SK-N-SH (cell line): ENCODE data around the gene KIF13A. TPM values are rescaled to one million over a fixed set of nuclear protein-coding genes. Genes with fewer than 3 reads are reported as not detected.

ENCODE experiments used
- CTCF ChIA-PET: fragments of 300-600, 350-600 bp; formaldehyde crosslinking; extraction: SDS; loops from one replicate; lab custom pipeline; 2021; lab: Yijun Ruan, JAX
- POLR2A ChIA-PET: fragments of 350-600 bp; sonication (Branson Sonifier 250); formaldehyde crosslinking; extraction: SDS; loops from one replicate; lab custom pipeline; 2020; ENCODE audit warnings: antibody characterized with exemption, inconsistent platforms; lab: Yijun Ruan, JAX
- DNase-seq: peaks from one replicate; pipeline ENCODE4 v3.0.0; 2012
- H2AFZ ChIP-seq: fragments of 200-600 bp; sonication (generic); 2 replicates; pipeline ENCODE4 v1.8.1; 2016; ENCODE audit warnings: antibody characterized with exemption, mild to moderate bottlenecking, low read depth
- H3F3A ChIP-seq: fragments of 200-600 bp; sonication (generic); replicated peaks from 2 replicates; pipeline ENCODE3; 2016; ENCODE audit warnings: antibody characterized with exemption, mild to moderate bottlenecking; ENCODE audit not compliant: insufficient read depth
- H3K27ac ChIP-seq, 2 experiments: fragments of 200-500 bp in 1 of 2; fragments of 200-600 bp in 1 of 2; sonication (Bioruptor generic) in 1 of 2; sonication (generic), shearing (Covaris generic) in 1 of 2; 2 replicates each; pipeline versions ENCODE4 v1.5.1 to v1.6.1; 2014 to 2016; ENCODE audit warnings: low read depth in 2 of 2, inconsistent platforms in 1 of 2, low read length in 1 of 2, mild to moderate bottlenecking in 1 of 2, mixed read lengths in 1 of 2
- H3K27me3 ChIP-seq: fragments of 200-600 bp; sonication (generic), shearing (Covaris generic); 2 replicates; pipeline ENCODE4 v1.6.1; 2016; ENCODE audit warnings: mixed run types; ENCODE audit not compliant: insufficient read depth
- H3K36me3 ChIP-seq, 2 experiments: fragments of 200-500 bp in 1 of 2; fragments of 200-600 bp in 1 of 2; sonication (Bioruptor generic) in 1 of 2; sonication (generic) in 1 of 2; replicated peaks in 1 of 2; 2 replicates each; pipeline versions ENCODE3 to v1.5.1; 2014 to 2016; ENCODE audit warnings: low read length in 1 of 2, mild to moderate bottlenecking in 1 of 2; ENCODE audit not compliant: insufficient read depth in 2 of 2, control insufficient read depth in 1 of 2
- H3K4me1 ChIP-seq, 2 experiments: fragments of 200-500 bp in 1 of 2; fragments of 200-600 bp in 1 of 2; sonication (Bioruptor generic) in 1 of 2; sonication (generic), shearing (Covaris generic) in 1 of 2; 2 replicates each; pipeline versions ENCODE4 v1.5.1 to v1.6.1; 2014 to 2016; ENCODE audit warnings: low read depth in 1 of 2, low read length in 1 of 2, mixed run types in 1 of 2; ENCODE audit not compliant: insufficient read depth in 2 of 2, control insufficient read depth in 1 of 2
- H3K4me2 ChIP-seq: fragments of 200-600 bp; sonication (generic), shearing (Covaris generic); 2 replicates; pipeline ENCODE4 v1.6.1; 2017; ENCODE audit warnings: mixed run types
- H3K4me3 ChIP-seq, 2 experiments: fragments of 200-500 bp in 1 of 2; fragments of 200-600 bp in 1 of 2; sonication (Bioruptor generic) in 1 of 2; sonication (generic), shearing (Covaris generic) in 1 of 2; 2 replicates each; pipeline versions ENCODE4 v1.5.1 to v1.8.1; 2014 to 2016; ENCODE audit warnings: low read depth in 2 of 2, inconsistent platforms in 1 of 2, low read length in 1 of 2, mild to moderate bottlenecking in 1 of 2, mixed read lengths in 1 of 2, moderate library complexity in 1 of 2
- H3K79me2 ChIP-seq: fragments of 200-600 bp; sonication (generic); 2 replicates; pipeline ENCODE4 v1.8.1; 2017; ENCODE audit warnings: mild to moderate bottlenecking; ENCODE audit not compliant: insufficient read depth
- H3K9ac ChIP-seq: fragments of 200-600 bp; sonication (generic); 2 replicates; pipeline ENCODE4 v1.6.1; 2017; ENCODE audit warnings: mixed run types
- H3K9me2 ChIP-seq: fragments of 200-600 bp; sonication (generic); 2 replicates; pipeline ENCODE4 v1.6.1; 2017; ENCODE audit warnings: mixed run types
- H3K9me3 ChIP-seq: fragments of 200-600 bp; sonication (generic); 2 replicates; pipeline ENCODE4 v1.6.1; 2017; ENCODE audit warnings: mixed run types, mild to moderate bottlenecking, moderate library complexity
- H4K20me1 ChIP-seq: fragments of 200-600 bp; sonication (generic); 2 replicates; pipeline ENCODE4 v1.6.1; 2017; ENCODE audit warnings: mild to moderate bottlenecking, mixed run types; ENCODE audit not compliant: insufficient read depth
- EP300 ChIP-seq, 2 experiments: IDR thresholded peaks; 2 replicates each; pipeline versions ENCODE4 v1.4.0 to v1.6.1; 2012; ENCODE audit warnings: borderline replicate concordance in 1 of 2, low read depth in 1 of 2, low read length in 1 of 2
- FOXJ3 ChIP-seq: sonication (generic); formaldehyde crosslinking; IDR thresholded peaks from 2 replicates; pipeline ENCODE4 v1.5.1; 2020; ENCODE audit warnings: mild to moderate bottlenecking, missing genetic modification reagents
- GABPA ChIP-seq: IDR thresholded peaks from 2 replicates; pipeline ENCODE4 v1.4.0; 2012; ENCODE audit warnings: low read depth, mild to moderate bottlenecking
- JUND ChIP-seq: IDR thresholded peaks from 2 replicates; pipeline ENCODE4 v1.4.0; 2012
- MEF2A ChIP-seq: IDR thresholded peaks from 2 replicates; pipeline ENCODE4 v1.4.0; 2012; ENCODE audit warnings: low read depth, borderline replicate concordance
- RAD21 ChIP-seq: IDR thresholded peaks from 2 replicates; pipeline ENCODE4 v1.6.1; 2012; ENCODE audit warnings: mild to moderate bottlenecking, low read length
- RFX5 ChIP-seq: IDR thresholded peaks from 2 replicates; pipeline ENCODE4 v1.6.1; 2012; ENCODE audit warnings: mild to moderate bottlenecking, improper control_type of control experiment, low read length
- SIN3A ChIP-seq: IDR thresholded peaks from 2 replicates; pipeline ENCODE4 v1.6.1; 2012; ENCODE audit warnings: low read depth, mild to moderate bottlenecking, low read length, moderate library complexity, borderline replicate concordance
- TEAD4 ChIP-seq: IDR thresholded peaks from 2 replicates; pipeline ENCODE4 v1.4.0; 2012; ENCODE audit warnings: mild to moderate bottlenecking, borderline replicate concordance; ENCODE audit not compliant: insufficient read depth
- polyA plus RNA-seq, 3 experiments: library from polyadenylated mRNA; depleted of rRNA; stranded (reverse); fragments of >200 nt; gene quantifications; 2 replicates each; pipeline ENCODE4 v1.2.3, GENCODE V29; 2012
- TF ChIP-seq, protein P1 (sequence below): IDR thresholded peaks from 2 replicates; pipeline ENCODE4; 2012
- TF ChIP-seq, protein P2 (sequence below): IDR thresholded peaks from 2 replicates; pipeline ENCODE4 v1.6.1; 2012; ENCODE audit warnings: mild to moderate bottlenecking, low read depth, low read length, moderate library complexity
- TF ChIP-seq, protein P3 (sequence below): IDR thresholded peaks from 2 replicates; pipeline ENCODE4 v1.4.0; 2012; ENCODE audit warnings: low read depth, borderline replicate concordance
- TF ChIP-seq, protein P4 (sequence below): IDR thresholded peaks from 2 replicates; pipeline ENCODE4 v1.4.0; 2012; ENCODE audit warnings: low read depth
- TF ChIP-seq, protein P5 (sequence below): fragments of 150-350 bp; IDR thresholded peaks from 2 replicates; pipeline ENCODE4 v1.6.1; 2016; ENCODE audit warnings: mild to moderate bottlenecking, low read depth, low read length
- TF ChIP-seq, protein P6 (sequence below): fragments of 150-350 bp; IDR thresholded peaks from 2 replicates; pipeline ENCODE4 v1.6.1; 2017; ENCODE audit warnings: antibody characterized with exemption, low read length, low read depth, borderline replicate concordance

Gene KIF13A
- polyA plus RNA-seq, 1 of the 3 experiments (the other 2 are of a cell fraction): 18.2 TPM

DNA sequence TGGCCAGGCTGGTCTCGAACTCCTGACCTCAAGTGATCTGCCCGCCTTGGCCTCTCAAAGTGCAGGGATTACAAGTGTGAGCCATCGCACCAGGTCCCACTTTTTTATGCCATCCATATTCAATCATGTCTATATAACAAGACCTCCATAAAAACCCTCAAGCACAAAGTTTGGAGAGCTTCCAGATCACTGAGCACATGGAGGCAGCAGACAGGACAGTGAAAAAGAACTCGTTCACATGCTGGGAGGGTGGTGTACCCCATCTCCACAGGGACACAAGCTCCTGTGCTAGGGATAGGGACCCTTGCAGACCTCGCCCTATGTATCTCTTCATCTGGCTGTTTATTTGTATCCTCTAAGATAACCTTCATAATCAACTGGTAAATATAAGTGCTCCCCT, 30.3 kb downstream of the KIF13A start (continued):
- TF ChIP-seq, protein P1, sequence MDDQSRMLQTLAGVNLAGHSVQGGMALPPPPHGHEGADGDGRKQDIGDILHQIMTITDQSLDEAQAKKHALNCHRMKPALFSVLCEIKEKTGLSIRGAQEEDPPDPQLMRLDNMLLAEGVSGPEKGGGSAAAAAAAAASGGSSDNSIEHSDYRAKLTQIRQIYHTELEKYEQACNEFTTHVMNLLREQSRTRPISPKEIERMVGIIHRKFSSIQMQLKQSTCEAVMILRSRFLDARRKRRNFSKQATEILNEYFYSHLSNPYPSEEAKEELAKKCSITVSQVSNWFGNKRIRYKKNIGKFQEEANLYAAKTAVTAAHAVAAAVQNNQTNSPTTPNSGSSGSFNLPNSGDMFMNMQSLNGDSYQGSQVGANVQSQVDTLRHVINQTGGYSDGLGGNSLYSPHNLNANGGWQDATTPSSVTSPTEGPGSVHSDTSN: no peak
- no peak for TF ChIP-seq RAD21

DNA sequence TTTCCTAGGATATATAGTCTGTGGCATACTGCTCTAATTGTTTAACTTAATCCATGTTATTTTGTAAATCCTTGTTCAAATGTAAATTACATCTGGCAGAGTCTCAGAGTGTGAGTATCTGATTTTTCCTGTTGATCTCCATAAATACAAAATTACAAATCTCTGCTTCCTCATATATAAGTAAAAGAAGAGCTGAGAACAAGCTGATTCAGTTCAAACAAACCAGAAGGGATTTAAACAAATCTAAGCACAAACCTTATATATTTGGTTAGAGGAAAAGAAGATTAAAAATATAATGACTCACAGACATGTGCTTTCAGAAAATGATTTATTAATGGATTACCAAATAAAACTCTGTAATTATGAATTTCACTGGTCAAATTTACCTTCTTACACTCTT, 37.3 kb downstream of the KIF13A start:
- Histone ChIP-seq H3K79me2 (peaks cover 75% of the 10 kb centered on the region), H3K9me2 (no peaks in the 10 kb centered on the region), H3F3A (peaks cover 13% of the 10 kb centered on the region), H3K4me1 (peaks cover 0 to 20% of the 10 kb centered on the region in 2 experiments; a peak in 1 of 4 replicates), H3K27me3 (no peaks in the 10 kb centered on the region), H3K4me3 (no peak overlapping the region), H3K9ac (no peak overlapping the region), H3K36me3 (peaks cover 0 to 7% of the 10 kb centered on the region in 2 experiments), H2AFZ (no peak overlapping the region), H3K9me3 (no peaks in the 10 kb centered on the region), H4K20me1 (peaks cover 7% of the 10 kb centered on the region; the same call in 1 of the 2 replicates), H3K27ac (peak overlapping the region in 1 of 2 experiments; percentile 16; a peak in 1 of 4 replicates), H3K4me2 (no peak overlapping the region)
- CTCF ChIA-PET: no interaction called here
- DNase-seq: no peak
- TF ChIP-seq SIN3A (no peak), FOXJ3 (CRISPR knock-in tag) (no peak), GABPA (no peak), TEAD4 (no peak), RFX5 (no peak), MEF2A (no peak), EP300 (IDR thresholded peaks at IDR 0.05; ENCODE audit: borderline replicate concordance in 1 of 2, low read depth in 1 of 2, low read length in 1 of 2) (no peak), JUND (no peak)
- TF ChIP-seq, protein P2, sequence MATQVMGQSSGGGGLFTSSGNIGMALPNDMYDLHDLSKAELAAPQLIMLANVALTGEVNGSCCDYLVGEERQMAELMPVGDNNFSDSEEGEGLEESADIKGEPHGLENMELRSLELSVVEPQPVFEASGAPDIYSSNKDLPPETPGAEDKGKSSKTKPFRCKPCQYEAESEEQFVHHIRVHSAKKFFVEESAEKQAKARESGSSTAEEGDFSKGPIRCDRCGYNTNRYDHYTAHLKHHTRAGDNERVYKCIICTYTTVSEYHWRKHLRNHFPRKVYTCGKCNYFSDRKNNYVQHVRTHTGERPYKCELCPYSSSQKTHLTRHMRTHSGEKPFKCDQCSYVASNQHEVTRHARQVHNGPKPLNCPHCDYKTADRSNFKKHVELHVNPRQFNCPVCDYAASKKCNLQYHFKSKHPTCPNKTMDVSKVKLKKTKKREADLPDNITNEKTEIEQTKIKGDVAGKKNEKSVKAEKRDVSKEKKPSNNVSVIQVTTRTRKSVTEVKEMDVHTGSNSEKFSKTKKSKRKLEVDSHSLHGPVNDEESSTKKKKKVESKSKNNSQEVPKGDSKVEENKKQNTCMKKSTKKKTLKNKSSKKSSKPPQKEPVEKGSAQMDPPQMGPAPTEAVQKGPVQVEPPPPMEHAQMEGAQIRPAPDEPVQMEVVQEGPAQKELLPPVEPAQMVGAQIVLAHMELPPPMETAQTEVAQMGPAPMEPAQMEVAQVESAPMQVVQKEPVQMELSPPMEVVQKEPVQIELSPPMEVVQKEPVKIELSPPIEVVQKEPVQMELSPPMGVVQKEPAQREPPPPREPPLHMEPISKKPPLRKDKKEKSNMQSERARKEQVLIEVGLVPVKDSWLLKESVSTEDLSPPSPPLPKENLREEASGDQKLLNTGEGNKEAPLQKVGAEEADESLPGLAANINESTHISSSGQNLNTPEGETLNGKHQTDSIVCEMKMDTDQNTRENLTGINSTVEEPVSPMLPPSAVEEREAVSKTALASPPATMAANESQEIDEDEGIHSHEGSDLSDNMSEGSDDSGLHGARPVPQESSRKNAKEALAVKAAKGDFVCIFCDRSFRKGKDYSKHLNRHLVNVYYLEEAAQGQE: no peak
- TF ChIP-seq, protein P3, sequence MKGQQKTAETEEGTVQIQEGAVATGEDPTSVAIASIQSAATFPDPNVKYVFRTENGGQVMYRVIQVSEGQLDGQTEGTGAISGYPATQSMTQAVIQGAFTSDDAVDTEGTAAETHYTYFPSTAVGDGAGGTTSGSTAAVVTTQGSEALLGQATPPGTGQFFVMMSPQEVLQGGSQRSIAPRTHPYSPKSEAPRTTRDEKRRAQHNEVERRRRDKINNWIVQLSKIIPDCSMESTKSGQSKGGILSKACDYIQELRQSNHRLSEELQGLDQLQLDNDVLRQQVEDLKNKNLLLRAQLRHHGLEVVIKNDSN: no peak
- TF ChIP-seq, protein P4, sequence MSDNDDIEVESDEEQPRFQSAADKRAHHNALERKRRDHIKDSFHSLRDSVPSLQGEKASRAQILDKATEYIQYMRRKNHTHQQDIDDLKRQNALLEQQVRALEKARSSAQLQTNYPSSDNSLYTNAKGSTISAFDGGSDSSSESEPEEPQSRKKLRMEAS: no peak
- TF ChIP-seq, protein P5, sequence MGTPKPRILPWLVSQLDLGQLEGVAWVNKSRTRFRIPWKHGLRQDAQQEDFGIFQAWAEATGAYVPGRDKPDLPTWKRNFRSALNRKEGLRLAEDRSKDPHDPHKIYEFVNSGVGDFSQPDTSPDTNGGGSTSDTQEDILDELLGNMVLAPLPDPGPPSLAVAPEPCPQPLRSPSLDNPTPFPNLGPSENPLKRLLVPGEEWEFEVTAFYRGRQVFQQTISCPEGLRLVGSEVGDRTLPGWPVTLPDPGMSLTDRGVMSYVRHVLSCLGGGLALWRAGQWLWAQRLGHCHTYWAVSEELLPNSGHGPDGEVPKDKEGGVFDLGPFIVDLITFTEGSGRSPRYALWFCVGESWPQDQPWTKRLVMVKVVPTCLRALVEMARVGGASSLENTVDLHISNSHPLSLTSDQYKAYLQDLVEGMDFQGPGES: no peak
- TF ChIP-seq, protein P6, sequence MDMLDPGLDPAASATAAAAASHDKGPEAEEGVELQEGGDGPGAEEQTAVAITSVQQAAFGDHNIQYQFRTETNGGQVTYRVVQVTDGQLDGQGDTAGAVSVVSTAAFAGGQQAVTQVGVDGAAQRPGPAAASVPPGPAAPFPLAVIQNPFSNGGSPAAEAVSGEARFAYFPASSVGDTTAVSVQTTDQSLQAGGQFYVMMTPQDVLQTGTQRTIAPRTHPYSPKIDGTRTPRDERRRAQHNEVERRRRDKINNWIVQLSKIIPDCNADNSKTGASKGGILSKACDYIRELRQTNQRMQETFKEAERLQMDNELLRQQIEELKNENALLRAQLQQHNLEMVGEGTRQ: no peak
- POLR2A ChIA-PET: no interaction called here
